Colonic mucosa (tissue), 4 donors: Measurements from ENCODE around the gene NCK2. TPM values are rescaled to one million over a fixed set of nuclear protein-coding genes. Genes with fewer than 3 reads are reported as not detected.

ENCODE experiments used
- DNase-seq: peaks from one replicate; pipeline ENCODE4 v3.0.0-alpha.2; 2020
- H3K27ac ChIP-seq: fragments of 200-600 bp; one replicate; pipeline ENCODE4 v1.8.0; 2021
- H3K27me3 ChIP-seq: fragments of 200-600 bp; one replicate; pipeline ENCODE4 v1.8.0; 2021
- H3K36me3 ChIP-seq: fragments of 200-600 bp; one replicate; pipeline ENCODE4 v1.8.0; 2021
- H3K4me1 ChIP-seq: fragments of 200-600 bp; one replicate; pipeline ENCODE4 v1.8.0; 2021; ENCODE audit warnings: mild to moderate bottlenecking
- H3K4me3 ChIP-seq: fragments of 200-600 bp; one replicate; pipeline ENCODE4 v1.8.0; 2021
- H3K9ac ChIP-seq, 2 donors: one replicate each; pipeline ENCODE4 v1.7.0; 2013; ENCODE audit warnings: control low read depth in 2 of 2, low read depth in 2 of 2, low read length in 2 of 2
- H3K9me3 ChIP-seq: fragments of 200-600 bp; one replicate; pipeline ENCODE4 v1.8.0; 2021
- intact Hi-C: fragments of 100-400 bp; cut with DNase I; formaldehyde crosslinking; loops from one replicate; pipeline ENCODE4 v1.14.1; 2022
- total RNA-seq, 2 donors: library from RNA; stranded (reverse); fragmentation: NEBNext Ultra II Directional in 1 of 2; extraction: Animal tissue kit (Norgen Biotek cat#: 25700) in 1 of 2; gene quantifications; one replicate each; pipeline ENCODE4 v1.2.1, GENCODE V29; 2021
- TF ChIP-seq, protein P1 (sequence below): fragments of 200-600 bp; IDR thresholded peaks from one replicate; pipeline ENCODE4 v1.8.0; 2022; ENCODE audit warnings: antibody characterized with exemption, mild to moderate bottlenecking
- donor health status: healthy.
- donor health status: DM: no; HTN: no; CAD: no.
- donor health status: DM: no; HTN: no; CAD: no.

Gene NCK2
- total RNA-seq, 2 donors from 2014 or later = 51.3 to 67.5 TPM

DNA sequence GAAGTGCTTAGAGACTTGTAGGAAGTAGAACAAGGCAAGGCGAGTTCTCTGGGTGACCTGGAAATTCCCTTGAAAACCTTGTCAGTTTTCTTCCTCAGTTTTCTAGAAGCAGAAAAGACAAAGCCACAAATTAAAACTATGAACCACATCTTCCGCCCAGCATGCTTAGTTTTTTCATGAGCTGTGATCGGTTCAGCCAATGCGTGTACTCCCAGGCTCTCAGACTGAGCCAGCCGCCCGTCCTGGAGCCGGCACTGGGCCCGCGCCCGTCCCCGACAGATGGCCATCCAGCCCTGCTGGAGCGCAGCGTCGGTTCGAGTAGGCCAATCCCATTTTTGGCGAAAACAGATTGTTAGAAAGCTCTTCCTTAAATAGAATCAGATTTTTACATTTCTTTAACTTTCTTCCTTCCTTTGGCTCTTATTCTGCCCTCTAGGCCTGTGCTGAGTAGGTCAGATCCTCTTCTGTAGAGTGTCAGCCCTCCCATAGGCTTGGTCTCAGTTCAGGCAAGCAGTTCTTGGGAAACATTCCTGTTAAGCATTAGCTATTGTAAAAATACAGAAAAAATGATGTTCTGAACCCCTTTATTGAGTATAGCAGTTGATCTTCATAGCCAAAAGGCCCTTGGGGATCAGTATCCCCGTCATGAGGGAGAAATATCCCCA is 112.5 kb downstream of the NCK2 start:
- TF ChIP-seq, protein P1, sequence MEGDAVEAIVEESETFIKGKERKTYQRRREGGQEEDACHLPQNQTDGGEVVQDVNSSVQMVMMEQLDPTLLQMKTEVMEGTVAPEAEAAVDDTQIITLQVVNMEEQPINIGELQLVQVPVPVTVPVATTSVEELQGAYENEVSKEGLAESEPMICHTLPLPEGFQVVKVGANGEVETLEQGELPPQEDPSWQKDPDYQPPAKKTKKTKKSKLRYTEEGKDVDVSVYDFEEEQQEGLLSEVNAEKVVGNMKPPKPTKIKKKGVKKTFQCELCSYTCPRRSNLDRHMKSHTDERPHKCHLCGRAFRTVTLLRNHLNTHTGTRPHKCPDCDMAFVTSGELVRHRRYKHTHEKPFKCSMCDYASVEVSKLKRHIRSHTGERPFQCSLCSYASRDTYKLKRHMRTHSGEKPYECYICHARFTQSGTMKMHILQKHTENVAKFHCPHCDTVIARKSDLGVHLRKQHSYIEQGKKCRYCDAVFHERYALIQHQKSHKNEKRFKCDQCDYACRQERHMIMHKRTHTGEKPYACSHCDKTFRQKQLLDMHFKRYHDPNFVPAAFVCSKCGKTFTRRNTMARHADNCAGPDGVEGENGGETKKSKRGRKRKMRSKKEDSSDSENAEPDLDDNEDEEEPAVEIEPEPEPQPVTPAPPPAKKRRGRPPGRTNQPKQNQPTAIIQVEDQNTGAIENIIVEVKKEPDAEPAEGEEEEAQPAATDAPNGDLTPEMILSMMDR = no peak
- H3K36me3 ChIP-seq = no peaks in the 10 kb centered on the region
- no peak overlapping the region for H3K9ac ChIP-seq
- no peaks in the 10 kb centered on the region for H3K27me3 ChIP-seq
- intact Hi-C loops = no loop called here
- no peak for DNase-seq
- H3K27ac ChIP-seq = no peak overlapping the region
- H3K9me3 ChIP-seq = no peaks in the 10 kb centered on the region
- no peak overlapping the region for H3K4me3 ChIP-seq
- H3K4me1 ChIP-seq = peaks cover 4% of the 10 kb centered on the region

DNA sequence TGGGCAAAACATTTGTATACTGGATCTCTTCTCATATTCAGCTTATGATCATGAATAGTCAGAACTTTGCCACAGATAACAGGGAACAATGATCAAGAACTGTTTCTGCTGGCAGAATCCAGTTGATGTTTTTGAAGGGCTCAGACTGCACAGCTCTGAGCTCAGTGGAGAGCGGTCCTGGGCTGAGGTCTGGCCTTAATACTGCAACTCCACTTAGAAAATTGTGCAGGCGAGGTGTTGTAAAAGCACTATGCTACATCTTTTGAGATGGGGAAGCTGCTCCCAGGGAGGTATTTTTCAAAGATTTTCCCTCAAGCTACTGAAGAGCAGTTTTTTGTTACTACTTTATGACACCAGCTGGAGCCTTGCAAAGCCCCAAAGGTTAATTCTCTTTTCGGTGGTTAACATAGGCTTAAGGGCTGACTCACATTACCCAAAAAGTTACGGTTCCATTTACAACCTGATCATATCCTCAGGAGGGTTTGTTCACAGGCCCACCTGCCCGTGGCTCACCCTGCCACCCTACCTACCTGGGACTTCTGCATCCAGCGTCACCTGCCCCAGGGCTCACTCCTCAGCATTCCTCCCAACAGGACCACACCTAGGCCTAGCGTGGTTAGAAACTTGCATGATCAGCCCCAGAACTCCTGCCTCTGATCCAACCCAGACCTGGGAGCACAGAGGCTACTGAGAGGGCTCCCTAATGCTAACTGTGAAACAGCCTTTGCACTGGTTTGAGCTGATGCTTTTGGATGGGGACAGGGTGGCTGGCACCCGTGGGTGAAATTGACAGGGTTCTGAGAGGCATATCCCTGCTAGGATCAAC is 114.4 kb downstream of the NCK2 start:
- no peaks in the 10 kb centered on the region for H3K9me3 ChIP-seq
- peaks cover 4% of the 10 kb centered on the region for H3K4me1 ChIP-seq
- H3K36me3 ChIP-seq = no peaks in the 10 kb centered on the region
- H3K9ac ChIP-seq = no peak overlapping the region
- H3K27ac ChIP-seq = peak overlapping the region; percentile 2
- TF ChIP-seq, protein P1 = no peak
- H3K4me3 ChIP-seq = no peak overlapping the region
- no peak for DNase-seq
- H3K27me3 ChIP-seq = no peaks in the 10 kb centered on the region
- intact Hi-C loops = no loop called here

DNA sequence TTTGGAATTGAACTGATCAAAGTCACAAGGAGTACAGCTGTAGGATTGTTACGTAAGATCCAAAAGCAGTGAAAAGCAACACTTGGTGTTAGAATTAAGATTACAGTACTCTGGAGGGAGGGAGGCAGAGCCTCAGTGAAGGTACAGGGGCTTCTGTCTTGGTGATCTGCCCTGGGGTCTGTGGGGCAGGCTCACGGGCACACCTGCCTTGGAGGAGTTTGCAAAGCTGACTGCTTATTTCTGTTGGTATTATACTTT is 114.9 kb downstream of the NCK2 start:
- intact Hi-C loops = no loop called here
- no peak overlapping the region for H3K4me3 ChIP-seq
- no peak for DNase-seq
- no peaks in the 10 kb centered on the region for H3K27me3 ChIP-seq
- H3K4me1 ChIP-seq = peaks cover 4% of the 10 kb centered on the region
- H3K36me3 ChIP-seq = no peaks in the 10 kb centered on the region
- no peaks in the 10 kb centered on the region for H3K9me3 ChIP-seq
- TF ChIP-seq, protein P1 = no peak
- no peak overlapping the region for H3K9ac ChIP-seq
- H3K27ac ChIP-seq = no peak overlapping the region

DNA sequence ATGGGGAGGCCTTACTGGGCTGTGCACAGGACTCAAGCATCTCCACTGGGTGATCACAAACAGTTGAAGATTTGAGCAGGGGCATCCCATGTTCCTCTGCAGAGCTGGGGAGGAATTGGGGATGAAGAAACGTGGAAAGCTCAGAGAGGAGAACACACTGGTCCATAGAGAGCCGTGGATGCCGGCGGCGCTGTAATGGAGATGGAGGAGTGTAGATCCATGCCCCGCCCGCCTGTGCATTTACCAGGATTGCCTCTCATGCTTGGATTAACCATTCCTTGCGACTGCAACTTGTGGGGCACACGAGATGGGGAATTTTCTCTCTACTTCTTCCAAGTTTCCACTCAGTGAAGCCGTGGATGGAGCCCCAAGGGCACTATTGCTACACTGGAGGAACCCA is 115.9 kb downstream of the NCK2 start:
- H3K27me3 ChIP-seq = no peaks in the 10 kb centered on the region
- H3K36me3 ChIP-seq = no peaks in the 10 kb centered on the region
- no peaks in the 10 kb centered on the region for H3K9me3 ChIP-seq
- no peak overlapping the region for H3K4me3 ChIP-seq
- TF ChIP-seq, protein P1 = no peak
- H3K4me1 ChIP-seq = peaks cover 4% of the 10 kb centered on the region
- H3K27ac ChIP-seq = no peak overlapping the region
- intact Hi-C loops = no loop called here
- DNase-seq = no peak
- H3K9ac ChIP-seq = no peak overlapping the region

DNA sequence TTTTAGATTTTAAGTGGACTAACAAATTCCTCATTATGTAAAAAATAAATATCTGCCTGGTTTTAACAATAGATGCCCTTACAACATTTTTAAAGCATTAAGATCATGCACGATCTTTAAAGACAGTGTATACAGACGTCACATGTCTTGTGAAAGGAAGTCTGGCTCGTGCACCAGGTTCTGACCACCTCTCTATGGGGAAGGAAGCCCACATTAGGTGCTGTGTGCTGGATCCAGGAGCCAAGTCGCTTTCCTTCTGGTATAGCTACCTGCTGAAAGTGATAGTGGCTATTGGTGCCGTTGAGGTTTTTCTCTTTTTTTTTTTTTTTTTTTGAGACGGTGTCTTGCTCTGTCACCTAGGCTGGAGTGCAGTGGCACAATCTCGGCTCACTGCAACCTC is 116.5 kb downstream of the NCK2 start:
- H3K9ac ChIP-seq = no peak overlapping the region
- no peaks in the 10 kb centered on the region for H3K36me3 ChIP-seq
- no peak overlapping the region for H3K4me3 ChIP-seq
- peaks cover 4% of the 10 kb centered on the region for H3K4me1 ChIP-seq
- no peaks in the 10 kb centered on the region for H3K27me3 ChIP-seq
- intact Hi-C loops = no loop called here
- H3K27ac ChIP-seq = no peak overlapping the region
- TF ChIP-seq, protein P1 = no peak
- H3K9me3 ChIP-seq = no peaks in the 10 kb centered on the region
- DNase-seq = no peak
